ENCODE results near the gene RASA3. TPM values are rescaled to one million over a fixed set of nuclear protein-coding genes. Genes with fewer than 3 reads are reported as not detected.

The RASA3 gene
- total RNA-seq, 1 experiment from 2014 or later = 0.95 TPM

- intact Hi-C loops (cut with micrococcal nuclease; ENCODE audit: unreplicated experiment) = no loop called here
- TF ChIP-seq, protein P1, sequence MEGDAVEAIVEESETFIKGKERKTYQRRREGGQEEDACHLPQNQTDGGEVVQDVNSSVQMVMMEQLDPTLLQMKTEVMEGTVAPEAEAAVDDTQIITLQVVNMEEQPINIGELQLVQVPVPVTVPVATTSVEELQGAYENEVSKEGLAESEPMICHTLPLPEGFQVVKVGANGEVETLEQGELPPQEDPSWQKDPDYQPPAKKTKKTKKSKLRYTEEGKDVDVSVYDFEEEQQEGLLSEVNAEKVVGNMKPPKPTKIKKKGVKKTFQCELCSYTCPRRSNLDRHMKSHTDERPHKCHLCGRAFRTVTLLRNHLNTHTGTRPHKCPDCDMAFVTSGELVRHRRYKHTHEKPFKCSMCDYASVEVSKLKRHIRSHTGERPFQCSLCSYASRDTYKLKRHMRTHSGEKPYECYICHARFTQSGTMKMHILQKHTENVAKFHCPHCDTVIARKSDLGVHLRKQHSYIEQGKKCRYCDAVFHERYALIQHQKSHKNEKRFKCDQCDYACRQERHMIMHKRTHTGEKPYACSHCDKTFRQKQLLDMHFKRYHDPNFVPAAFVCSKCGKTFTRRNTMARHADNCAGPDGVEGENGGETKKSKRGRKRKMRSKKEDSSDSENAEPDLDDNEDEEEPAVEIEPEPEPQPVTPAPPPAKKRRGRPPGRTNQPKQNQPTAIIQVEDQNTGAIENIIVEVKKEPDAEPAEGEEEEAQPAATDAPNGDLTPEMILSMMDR (IDR thresholded peaks at IDR 0.05; ENCODE audit: insufficient read depth in 1 of 2, low read depth in 1 of 2, low read length in 1 of 2, severe bottlenecking in 1 of 2, unreplicated experiment in 1 of 2) = no peak
Observed at GRCh38 chr13:114071410-114071809, 61.0 kb downstream of the RASA3 start.

DNA sequence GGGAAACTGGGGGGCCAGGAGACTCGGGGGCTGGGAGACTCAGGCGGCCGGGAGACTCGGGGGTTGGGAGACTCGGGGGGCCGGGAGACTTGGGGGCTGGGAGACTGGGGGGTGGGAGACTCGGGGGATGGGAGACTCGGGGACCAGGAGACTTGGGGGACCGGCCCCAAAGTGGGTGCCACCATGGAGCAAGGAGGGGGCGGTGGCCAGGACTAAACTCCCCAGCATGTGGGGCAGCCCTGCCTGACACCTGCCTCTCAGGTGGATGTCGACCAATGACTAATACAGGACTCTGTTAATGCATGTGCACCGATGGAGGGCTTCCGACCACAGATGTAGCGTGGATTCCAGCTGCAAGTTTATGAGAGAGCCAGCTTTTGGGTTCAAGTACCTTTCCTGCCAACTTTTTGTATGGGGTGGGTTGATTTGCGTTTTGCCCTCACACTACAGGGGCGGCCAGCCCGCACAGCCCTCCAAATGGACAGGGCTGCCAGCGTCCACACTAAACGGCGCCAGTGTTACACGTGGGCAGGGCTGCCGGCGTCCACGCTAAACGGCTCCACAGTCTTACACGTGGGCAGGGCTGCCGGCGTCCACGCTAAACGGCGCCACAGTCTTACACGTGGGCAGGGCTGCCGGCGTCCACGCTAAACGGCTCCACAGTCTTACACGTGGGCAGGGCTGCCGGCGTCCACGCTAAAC, 62.2 kb downstream of the RASA3 start:
- Mint-ChIP-seq H3K4me1 (ENCODE audit: low read depth, unreplicated experiment) (no peaks in the 10 kb centered on the region), H3K27me3 (ENCODE audit: insufficient read depth, unreplicated experiment) (no peaks in the 10 kb centered on the region), H3K27ac (ENCODE audit: unreplicated experiment) (no peak overlapping the region), H3K36me3 (ENCODE audit: insufficient read depth, unreplicated experiment) (peaks cover 11% of the 10 kb centered on the region), H3K9me3 (ENCODE audit: unreplicated experiment) (peaks cover 9% of the 10 kb centered on the region), H3K4me3 (ENCODE audit: unreplicated experiment) (no peak overlapping the region)
- TF ChIP-seq, protein P1 (IDR thresholded peaks at IDR 0.05; ENCODE audit: insufficient read depth in 1 of 2, low read depth in 1 of 2, low read length in 1 of 2, severe bottlenecking in 1 of 2, unreplicated experiment in 1 of 2) = no peak
- POLR2A ChIA-PET = no interaction called here
- no TSS peak for BruUV-seq (replicated peaks)
- H3K9me3 ChIP-seq = peaks cover 4% of the 10 kb centered on the region; the same call in 1 of the 2 replicates
- DNase-seq = peak in 1 of 2 experiments; percentile 26
- intact Hi-C loops (cut with micrococcal nuclease; ENCODE audit: unreplicated experiment) = no loop called here
- CTCF ChIA-PET = no interaction called here
- H3K4me1 ChIP-seq = peaks cover 4% of the 10 kb centered on the region
- no peaks in the 10 kb centered on the region for H3K36me3 ChIP-seq (ENCODE audit: control insufficient read depth, insufficient read depth, low read length)
- no peak overlapping the region for H3K4me3 ChIP-seq (ENCODE audit: low read depth, low read length)
- H3K27me3 ChIP-seq (replicated peaks; ENCODE audit: control insufficient read depth, insufficient read depth, low read length) = no peaks in the 10 kb centered on the region

More at GRCh38 chr13:114071410-114071809, 61.0 kb downstream of the RASA3 start:
- peaks cover 9% of the 10 kb centered on the region for H3K9me3 Mint-ChIP-seq (ENCODE audit: unreplicated experiment)
- peak in 1 of 2 experiments; percentile 9 for DNase-seq
- Histone ChIP-seq H3K4me3 (ENCODE audit: low read depth, low read length) (no peak overlapping the region), H3K27me3 (replicated peaks; ENCODE audit: control insufficient read depth, insufficient read depth, low read length) (no peaks in the 10 kb centered on the region), H3K9me3 (peaks cover 4% of the 10 kb centered on the region; the same call in 1 of the 2 replicates), H3K4me1 (no peaks in the 10 kb centered on the region), H3K36me3 (ENCODE audit: control insufficient read depth, insufficient read depth, low read length) (no peaks in the 10 kb centered on the region)
- H3K36me3 Mint-ChIP-seq (ENCODE audit: insufficient read depth, unreplicated experiment) = peaks cover 11% of the 10 kb centered on the region
- H3K4me1 Mint-ChIP-seq (ENCODE audit: low read depth, unreplicated experiment) = no peaks in the 10 kb centered on the region
- CTCF ChIA-PET = no interaction called here
- no TSS peak for BruUV-seq (replicated peaks)
- no peak overlapping the region for H3K27ac Mint-ChIP-seq (ENCODE audit: unreplicated experiment)
- no peaks in the 10 kb centered on the region for H3K27me3 Mint-ChIP-seq (ENCODE audit: insufficient read depth, unreplicated experiment)
- POLR2A ChIA-PET = no interaction called here
- no peak overlapping the region for H3K4me3 Mint-ChIP-seq (ENCODE audit: unreplicated experiment)

GRCh38 chr13:114069376-114070097, 62.9 kb downstream of the RASA3 start:
- ChIA-PET CTCF (no interaction called here), POLR2A (interaction anchor here (0.6 kb wide), 1 partner anchor 52 kb away, joined by 4 read pairs; no protein-coding TSS in a partner anchor)
- Histone ChIP-seq H3K27me3 (replicated peaks; ENCODE audit: control insufficient read depth, insufficient read depth, low read length) (no peaks in the 10 kb centered on the region), H3K36me3 (ENCODE audit: control insufficient read depth, insufficient read depth, low read length) (no peaks in the 10 kb centered on the region), H3K9me3 (peaks cover 4% of the 10 kb centered on the region; the same call in 1 of the 2 replicates), H3K4me1 (peaks cover 8% of the 10 kb centered on the region), H3K4me3 (ENCODE audit: low read depth, low read length) (no peak overlapping the region)
- BruUV-seq (replicated peaks) = no TSS peak
- Mint-ChIP-seq H3K36me3 (ENCODE audit: insufficient read depth, unreplicated experiment) (peaks cover 19% of the 10 kb centered on the region), H3K27me3 (ENCODE audit: insufficient read depth, unreplicated experiment) (no peaks in the 10 kb centered on the region), H3K27ac (ENCODE audit: unreplicated experiment) (no peak overlapping the region), H3K4me3 (ENCODE audit: unreplicated experiment) (no peak overlapping the region), H3K4me1 (ENCODE audit: low read depth, unreplicated experiment) (no peaks in the 10 kb centered on the region), H3K9me3 (ENCODE audit: unreplicated experiment) (peaks cover 9% of the 10 kb centered on the region)
- peak in 1 of 2 experiments; percentile 21 for DNase-seq
- intact Hi-C loops (cut with micrococcal nuclease; ENCODE audit: unreplicated experiment) = loop anchor here (10.0 kb wide), 1 partner anchor 45 kb away; no protein-coding TSS in a partner anchor
- TF ChIP-seq, protein P1 (IDR thresholded peaks at IDR 0.05; ENCODE audit: insufficient read depth in 1 of 2, low read depth in 1 of 2, low read length in 1 of 2, severe bottlenecking in 1 of 2, unreplicated experiment in 1 of 2) = no peak
